ENCODE data around the gene TRAM2. TPM values are rescaled to one million over a fixed set of nuclear protein-coding genes. Genes with fewer than 3 reads are reported as not detected.

TRAM2 gene
- total and polyA plus RNA-seq, 2 of the 13 experiments (the other 11 are each of a cell fraction or from before 2014, with no cell fraction given) = 49.1 to 72.5 TPM

- TF ChIP-seq PRDM15 (CRISPR knock-in tag; IDR thresholded peaks at IDR 0.05) (no peak), ZFP82 (CRISPR knock-in tag; IDR thresholded peaks at IDR 0.05; ENCODE audit: borderline replicate concordance) (no peak), KIAA2018 (CRISPR knock-in tag; IDR thresholded peaks at IDR 0.05; ENCODE audit: borderline replicate concordance) (no peak), GPBP1L1 (CRISPR knock-in tag; IDR thresholded peaks at IDR 0.05) (no peak), PRDM4 (CRISPR knock-in tag; IDR thresholded peaks at IDR 0.05; ENCODE audit: borderline replicate concordance) (no peak), ZBTB7B (CRISPR knock-in tag; IDR thresholded peaks at IDR 0.05) (no peak), ZNF749 (CRISPR knock-in tag; IDR thresholded peaks at IDR 0.05; ENCODE audit: borderline replicate concordance) (no peak), WIZ (CRISPR knock-in tag; IDR thresholded peaks at IDR 0.05) (no peak)
Observed at GRCh38 chr6:52582446-52582845, 5.6 kb upstream of the TRAM2 start (continued).

Data from HepG2 (cell line).